Erythroblast (primary cell): ENCODE results near the gene WASHC2C.
"Not testable (repeated sequence)": the region's sequence is repeated elsewhere in the genome, so short reads cannot be mapped to it uniquely, and the experiment has no call there.

ENCODE experiments used
- DNase-seq, 2 experiments: peaks; one replicate each; lab custom pipeline; 2025; lab: John Stamatoyannopoulos, UW
- POLR2A ChIP-seq: IDR thresholded peaks from 2 replicates; pipeline ENCODE4 v1.6.1; 2011; ENCODE audit warnings: mild to moderate bottlenecking, low read length

The WASHC2C gene, protein sequence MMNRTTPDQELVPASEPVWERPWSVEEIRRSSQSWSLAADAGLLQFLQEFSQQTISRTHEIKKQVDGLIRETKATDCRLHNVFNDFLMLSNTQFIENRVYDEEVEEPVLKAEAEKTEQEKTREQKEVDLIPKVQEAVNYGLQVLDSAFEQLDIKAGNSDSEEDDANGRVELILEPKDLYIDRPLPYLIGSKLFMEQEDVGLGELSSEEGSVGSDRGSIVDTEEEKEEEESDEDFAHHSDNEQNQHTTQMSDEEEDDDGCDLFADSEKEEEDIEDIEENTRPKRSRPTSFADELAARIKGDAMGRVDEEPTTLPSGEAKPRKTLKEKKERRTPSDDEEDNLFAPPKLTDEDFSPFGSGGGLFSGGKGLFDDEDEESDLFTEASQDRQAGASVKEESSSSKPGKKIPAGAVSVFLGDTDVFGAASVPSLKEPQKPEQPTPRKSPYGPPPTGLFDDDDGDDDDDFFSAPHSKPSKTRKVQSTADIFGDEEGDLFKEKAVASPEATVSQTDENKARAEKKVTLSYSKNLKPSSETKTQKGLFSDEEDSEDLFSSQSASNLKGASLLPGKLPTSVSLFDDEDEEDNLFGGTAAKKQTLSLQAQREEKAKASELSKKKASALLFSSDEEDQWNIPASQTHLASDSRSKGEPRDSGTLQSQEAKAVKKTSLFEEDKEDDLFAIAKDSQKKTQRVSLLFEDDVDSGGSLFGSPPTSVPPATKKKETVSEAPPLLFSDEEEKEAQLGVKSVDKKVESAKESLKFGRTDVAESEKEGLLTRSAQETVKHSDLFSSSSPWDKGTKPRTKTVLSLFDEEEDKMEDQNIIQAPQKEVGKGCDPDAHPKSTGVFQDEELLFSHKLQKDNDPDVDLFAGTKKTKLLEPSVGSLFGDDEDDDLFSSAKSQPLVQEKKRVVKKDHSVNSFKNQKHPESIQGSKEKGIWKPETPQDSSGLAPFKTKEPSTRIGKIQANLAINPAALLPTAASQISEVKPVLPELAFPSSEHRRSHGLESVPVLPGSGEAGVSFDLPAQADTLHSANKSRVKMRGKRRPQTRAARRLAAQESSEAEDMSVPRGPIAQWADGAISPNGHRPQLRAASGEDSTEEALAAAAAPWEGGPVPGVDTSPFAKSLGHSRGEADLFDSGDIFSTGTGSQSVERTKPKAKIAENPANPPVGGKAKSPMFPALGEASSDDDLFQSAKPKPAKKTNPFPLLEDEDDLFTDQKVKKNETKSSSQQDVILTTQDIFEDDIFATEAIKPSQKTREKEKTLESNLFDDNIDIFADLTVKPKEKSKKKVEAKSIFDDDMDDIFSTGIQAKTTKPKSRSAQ (N-terminal part only)

GRCh38 chr10:45726703-45727420 lies at the start of gene WASHC2C:
WASHC2C (plus strand) TSS chr10:45727266; CDS start chr10:45727318, 52 bp downstream.
- DNase-seq, result peak; percentile 96
- TF ChIP-seq POLR2A, result peak; percentile 68

DNA sequence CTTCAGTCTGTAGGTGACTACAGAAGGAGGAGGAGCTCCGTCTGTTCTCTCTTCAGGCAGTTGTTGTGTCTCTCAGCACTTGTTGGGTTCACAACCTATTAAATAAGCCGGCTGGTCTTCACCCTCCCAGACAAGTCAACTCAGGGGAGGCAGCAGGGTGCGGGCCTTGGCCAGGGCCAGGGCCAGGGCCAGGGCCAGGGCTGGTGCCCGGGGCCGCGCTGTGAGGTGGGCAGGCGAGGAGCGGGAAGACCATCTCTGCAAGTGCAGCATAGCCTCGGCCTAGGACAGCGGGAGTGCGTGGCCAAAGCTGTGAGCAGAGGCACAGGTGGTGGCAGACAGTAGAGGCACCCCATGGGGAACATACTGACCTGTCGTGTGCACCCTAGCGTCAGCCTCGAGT lies 48.6 kb upstream of the WASHC2C start:
- not testable (repeated sequence) for DNase-seq

- not testable (repeated sequence) for DNase-seq
These were observed 16.8 kb upstream of the WASHC2C start for GRCh38 chr10:45710200-45710796.

DNA sequence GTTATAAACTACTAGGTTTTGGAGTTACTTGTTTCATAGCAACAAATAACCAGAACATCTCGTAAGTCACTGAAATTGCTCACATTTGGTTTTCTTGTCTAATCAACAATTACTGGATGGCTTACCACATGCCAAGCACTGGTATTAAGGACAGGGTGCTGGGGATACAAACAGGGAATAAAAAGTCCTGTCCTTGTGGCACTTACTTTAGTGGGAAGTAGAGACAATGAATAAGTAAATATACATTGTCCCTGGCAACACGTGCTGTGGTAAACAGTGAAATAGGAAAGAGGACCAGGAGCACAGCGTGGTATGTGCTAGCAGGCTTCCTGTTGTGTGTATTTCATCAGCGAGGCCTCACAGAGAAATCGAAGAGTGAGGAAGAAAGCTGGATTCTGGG lies 15.8 kb upstream of the WASHC2C start:
- not testable (repeated sequence) for DNase-seq

GRCh38 chr10:45717053-45717452 lies 10.0 kb upstream of the WASHC2C start:
- not testable (repeated sequence) for DNase-seq

- DNase-seq, result not testable (repeated sequence)
These were observed 9.4 kb upstream of the WASHC2C start for GRCh38 chr10:45717642-45718041.

DNA sequence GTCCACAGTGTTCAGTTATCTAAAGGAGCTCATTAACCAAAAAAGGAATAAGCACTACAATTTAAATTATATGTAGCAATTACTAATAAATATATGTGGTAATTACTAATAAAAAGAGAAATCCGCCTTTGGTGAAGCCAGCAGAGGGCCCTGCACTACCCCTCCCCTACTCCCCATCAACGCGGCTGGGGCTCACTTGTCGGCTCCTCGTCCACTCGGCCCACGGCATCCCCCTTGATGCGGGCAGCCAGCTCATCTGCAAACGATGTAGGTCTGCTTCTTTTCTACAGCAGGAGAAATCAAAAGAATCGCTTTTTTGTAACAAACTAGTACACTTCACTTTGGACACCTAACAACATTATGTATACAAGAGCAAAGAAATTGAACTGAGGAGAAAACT lies 5.6 kb upstream of the WASHC2C start:
- DNase-seq, result not testable (repeated sequence)

DNA sequence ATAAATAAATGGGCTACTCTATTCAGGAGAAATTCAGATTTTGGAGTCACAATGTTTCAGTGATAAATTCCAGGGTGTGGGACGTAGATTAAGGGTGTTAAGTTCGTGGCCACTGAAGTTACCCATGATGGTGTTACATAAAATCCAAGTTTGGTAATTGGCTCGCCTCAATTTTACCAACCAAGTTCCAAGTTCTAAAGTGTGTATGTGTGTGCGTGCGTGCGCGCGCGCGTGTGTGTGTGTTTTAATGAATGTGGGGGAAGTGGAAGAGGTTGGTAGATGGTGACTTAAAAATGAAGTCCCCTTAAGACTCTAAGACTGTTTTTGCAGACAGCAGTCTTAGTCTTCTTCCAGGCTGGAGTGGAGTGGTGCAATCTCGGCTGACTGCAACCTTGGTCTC lies 3.2 kb upstream of the WASHC2C start:
- DNase-seq, result not testable (repeated sequence)

DNA sequence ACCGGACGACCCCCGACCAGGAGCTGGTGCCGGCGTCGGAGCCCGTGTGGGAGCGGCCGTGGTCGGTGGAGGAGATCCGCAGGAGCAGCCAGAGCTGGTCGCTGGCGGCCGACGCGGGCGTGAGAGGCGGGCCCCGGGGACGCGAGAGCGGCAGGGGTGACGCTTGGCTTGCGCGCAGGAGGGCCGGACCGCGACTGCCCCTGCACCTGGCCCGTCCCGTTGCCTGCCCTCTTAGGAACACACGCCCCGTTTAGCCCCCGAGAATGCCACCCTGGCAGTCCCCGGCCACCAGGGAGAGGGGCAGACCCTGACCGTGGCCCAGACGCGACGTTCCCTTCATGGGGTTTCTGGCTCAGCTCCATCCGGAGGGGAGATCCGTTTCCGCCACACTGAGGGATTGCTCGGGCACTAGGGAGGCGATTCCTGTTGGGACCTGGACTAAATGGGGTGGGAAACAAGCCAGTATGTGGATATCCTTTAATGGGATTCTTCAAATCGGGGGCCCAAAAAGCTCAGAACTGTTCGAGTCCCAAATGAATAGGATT lies 427 bp downstream of the WASHC2C start:
- DNase-seq, result peak in 1 of 2 experiments; percentile 37

DNA sequence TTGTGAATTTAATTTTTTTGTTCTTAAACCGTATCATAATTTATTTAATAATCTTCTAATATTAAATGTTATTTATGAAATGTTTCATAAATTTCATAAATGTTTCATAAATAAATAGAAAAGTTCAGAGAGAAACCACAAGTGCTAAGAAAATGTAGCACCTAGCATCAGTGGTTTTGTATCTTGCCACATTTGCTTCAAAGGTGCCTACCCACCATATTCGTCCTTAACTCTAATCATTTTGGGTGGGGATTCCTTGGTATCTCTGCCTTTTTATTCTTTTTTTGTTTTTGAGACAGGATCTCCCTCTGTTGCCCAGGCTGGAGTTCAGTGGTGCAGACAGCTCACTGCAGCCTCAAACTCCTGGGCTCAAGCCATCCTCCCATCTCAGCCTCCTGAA lies 7.4 kb downstream of the WASHC2C start:
- not testable (repeated sequence) for DNase-seq

DNA sequence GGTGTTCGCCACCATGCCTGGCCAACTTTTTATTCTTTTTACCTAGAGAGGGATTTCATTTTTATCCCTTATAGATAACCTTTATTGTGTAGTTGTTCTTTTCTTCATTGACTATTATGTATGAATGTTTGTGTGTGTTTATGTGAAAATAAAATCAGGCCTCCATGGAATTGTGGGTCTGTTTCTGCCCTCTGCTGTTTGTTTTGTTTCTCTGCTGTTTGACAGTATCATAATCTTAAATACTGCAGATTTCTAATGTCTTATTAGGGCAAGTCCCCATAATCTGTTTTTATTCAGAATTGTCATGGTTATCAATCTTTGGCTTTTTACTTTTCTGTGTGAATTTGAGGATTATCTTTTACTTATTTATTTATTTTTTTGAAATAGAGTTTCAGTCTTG lies 7.8 kb downstream of the WASHC2C start:
- DNase-seq, result not testable (repeated sequence)

GRCh38 chr10:45741559-45741958 lies 14.5 kb downstream of the WASHC2C start:
- not testable (repeated sequence) for DNase-seq

DNA sequence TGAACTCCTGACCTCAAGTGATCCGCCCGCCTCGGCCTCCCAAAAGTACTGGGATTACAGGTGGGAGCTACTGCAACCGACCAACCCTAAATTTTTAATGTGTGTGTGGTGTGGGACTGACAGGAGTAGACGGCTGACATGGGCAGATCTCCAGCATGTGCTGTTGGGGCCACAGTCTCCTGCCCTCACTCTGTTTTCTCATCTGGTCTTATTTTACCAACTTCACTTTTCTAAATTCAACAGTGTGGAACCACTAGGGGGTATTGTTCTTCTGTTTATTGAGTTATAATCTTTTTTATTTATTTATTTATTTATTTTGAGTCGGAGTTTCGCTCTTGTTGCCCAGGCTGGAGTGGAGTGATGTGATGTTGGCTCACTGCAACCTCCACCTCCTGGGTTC lies 14.9 kb downstream of the WASHC2C start:
- DNase-seq, result not testable (repeated sequence)

DNA sequence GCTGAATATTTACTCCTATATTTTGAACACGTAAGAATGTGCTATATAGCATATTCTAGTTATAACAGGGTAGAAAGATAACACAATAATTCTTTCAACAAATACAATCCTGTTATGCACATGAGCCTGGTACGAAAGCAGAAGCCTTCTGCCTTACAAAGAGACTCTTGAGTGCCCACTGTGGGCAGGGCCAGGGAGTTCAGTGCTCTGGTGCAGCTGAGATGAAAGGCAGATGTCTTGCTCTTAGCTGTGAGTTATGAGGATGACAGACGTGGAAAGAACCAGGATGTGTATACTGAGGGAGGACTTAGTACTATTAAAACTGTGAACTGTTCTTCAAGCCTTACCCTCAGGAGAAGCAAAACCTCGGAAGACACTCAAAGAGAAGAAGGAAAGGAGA lies 24.1 kb downstream of the WASHC2C start:
- DNase-seq, result not testable (repeated sequence)

DNA sequence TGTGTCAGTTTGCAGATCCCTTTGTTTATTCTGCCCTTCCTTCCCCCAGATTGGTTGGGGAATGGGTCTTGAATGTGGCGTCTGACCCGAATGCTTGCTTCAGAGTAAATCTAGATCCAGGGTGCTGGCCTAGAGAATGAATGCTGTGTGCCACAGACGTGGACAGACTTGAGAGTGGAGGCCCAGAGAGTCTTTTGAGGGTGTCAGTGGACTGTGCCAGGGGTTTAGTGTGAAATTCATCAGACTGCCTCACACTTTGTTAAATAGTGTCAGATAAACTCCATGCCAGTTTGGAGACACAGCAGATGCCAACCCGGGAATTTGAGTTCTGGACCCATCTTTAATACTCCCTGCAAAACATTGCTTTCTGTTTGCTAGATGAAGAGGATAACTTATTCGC lies 25.1 kb downstream of the WASHC2C start:
- not testable (repeated sequence) for DNase-seq

GRCh38 chr10:45753979-45754495 lies 27.0 kb downstream of the WASHC2C start:
- DNase-seq, result not testable (repeated sequence)

- not testable (repeated sequence) for DNase-seq
These were observed 28.0 kb downstream of the WASHC2C start for GRCh38 chr10:45755083-45755482.

- DNase-seq, result not testable (repeated sequence)
These were observed 29.0 kb downstream of the WASHC2C start for GRCh38 chr10:45756065-45756464.

- DNase-seq, result not testable (repeated sequence)
These were observed 30.8 kb downstream of the WASHC2C start for GRCh38 chr10:45757661-45758396.
